ENCODE results near the gene ZNF598.
A peak's percentile ranks its signal among the peaks of the same experiment; 100 is the strongest.

ZNF598 gene

GRCh38 chr16:1973461-1974156, 36.0 kb downstream of the ZNF598 start:
- Histone ChIP-seq H3K9me3 (ENCODE audit: control insufficient read depth, low read length) (no peaks in the 10 kb centered on the region), H3K4me3 (ENCODE audit: insufficient read depth, low read depth, low read length) (no peak overlapping the region), H3K4me1 (ENCODE audit: control insufficient read depth, insufficient read depth, low read length) (peaks cover 6% of the 10 kb centered on the region), H3K36me3 (ENCODE audit: control insufficient read depth, insufficient read depth, low read length) (peaks cover 23% of the 10 kb centered on the region), H3K27me3 (ENCODE audit: control insufficient read depth, insufficient read depth, low read length, poor library complexity, severe bottlenecking) (peaks cover 4% of the 10 kb centered on the region), H3K27ac (ENCODE audit: insufficient read depth, low read depth, low read length, poor library complexity, severe bottlenecking) (no peak overlapping the region)
- WGBS, 2 experiments, result 94 to 95% methylated on average over 16 of the region's 16 CpGs

- Histone ChIP-seq H3K27me3 (ENCODE audit: control insufficient read depth, insufficient read depth, low read length, poor library complexity, severe bottlenecking) (no peaks in the 10 kb centered on the region), H3K4me1 (ENCODE audit: control insufficient read depth, insufficient read depth, low read length) (peaks cover 6% of the 10 kb centered on the region), H3K4me3 (ENCODE audit: insufficient read depth, low read depth, low read length) (peak overlapping the region; percentile 85), H3K9me3 (ENCODE audit: control insufficient read depth, low read length) (no peaks in the 10 kb centered on the region), H3K36me3 (ENCODE audit: control insufficient read depth, insufficient read depth, low read length) (peaks cover 12% of the 10 kb centered on the region), H3K27ac (ENCODE audit: insufficient read depth, low read depth, low read length, poor library complexity, severe bottlenecking) (no peak overlapping the region)
- WGBS, 2 experiments, result 8% methylated on average over 22 of the region's 22 CpGs
Measured at GRCh38 chr16:1972490-1972877, 37.1 kb downstream of the ZNF598 start.

- Histone ChIP-seq H3K4me3 (ENCODE audit: insufficient read depth, low read depth, low read length) (peak within 1 kb of the TSS; percentile 85), H3K27me3 (ENCODE audit: control insufficient read depth, insufficient read depth, low read length, poor library complexity, severe bottlenecking) (no peaks in the 10 kb centered on the region), H3K36me3 (ENCODE audit: control insufficient read depth, insufficient read depth, low read length) (peaks cover 9% of the 10 kb centered on the region), H3K4me1 (ENCODE audit: control insufficient read depth, insufficient read depth, low read length) (peaks cover 6% of the 10 kb centered on the region), H3K27ac (ENCODE audit: insufficient read depth, low read depth, low read length, poor library complexity, severe bottlenecking) (peak within 1 kb of the TSS; percentile 72), H3K9me3 (ENCODE audit: control insufficient read depth, low read length) (no peaks in the 10 kb centered on the region)
- WGBS, 2 experiments, result 1% methylated on average over 78 of the region's 78 CpGs
Measured at GRCh38 chr16:1971796-1972489, 37.7 kb downstream of the ZNF598 start, which contains the start of gene TBL3. TBL3 (plus strand) TSS chr16:1972053; CDS start chr16:1972165, 112 bp downstream.

GRCh38 chr16:1968146-1968953, 41.3 kb downstream of the ZNF598 start:
- H3K27ac ChIP-seq (ENCODE audit: insufficient read depth, low read depth, low read length, poor library complexity, severe bottlenecking), result no peak overlapping the region
- H3K27me3 ChIP-seq (ENCODE audit: control insufficient read depth, insufficient read depth, low read length, poor library complexity, severe bottlenecking), result no peaks in the 10 kb centered on the region
- H3K9me3 ChIP-seq (ENCODE audit: control insufficient read depth, low read length), result no peaks in the 10 kb centered on the region
- H3K4me1 ChIP-seq (ENCODE audit: control insufficient read depth, insufficient read depth, low read length), result peaks cover 14% of the 10 kb centered on the region
- no peak overlapping the region for H3K4me3 ChIP-seq (ENCODE audit: insufficient read depth, low read depth, low read length)
- no peaks in the 10 kb centered on the region for H3K36me3 ChIP-seq (ENCODE audit: control insufficient read depth, insufficient read depth, low read length)
- WGBS, 2 experiments, result 91 to 94% methylated on average over 41 of the region's 41 CpGs

GRCh38 chr16:1966460-1966859, 43.2 kb downstream of the ZNF598 start, which contains the start of gene RNF151:
RNF151 (plus strand) TSS chr16:1966856; CDS start chr16:1966882, 26 bp downstream.
- 93 to 94% methylated on average over 6 of the region's 6 CpGs for WGBS, 2 experiments
- H3K4me3 ChIP-seq (ENCODE audit: insufficient read depth, low read depth, low read length), result peak within 1 kb of the TSS; percentile 90
- H3K27ac ChIP-seq (ENCODE audit: insufficient read depth, low read depth, low read length, poor library complexity, severe bottlenecking), result no peak within 1 kb of the TSS
- no peaks in the 10 kb centered on the region for H3K27me3 ChIP-seq (ENCODE audit: control insufficient read depth, insufficient read depth, low read length, poor library complexity, severe bottlenecking)
- H3K36me3 ChIP-seq (ENCODE audit: control insufficient read depth, insufficient read depth, low read length), result peaks cover 5% of the 10 kb centered on the region
- H3K4me1 ChIP-seq (ENCODE audit: control insufficient read depth, insufficient read depth, low read length), result peaks cover 16% of the 10 kb centered on the region
- H3K9me3 ChIP-seq (ENCODE audit: control insufficient read depth, low read length), result no peaks in the 10 kb centered on the region

GRCh38 chr16:1965396-1966001, 44.1 kb downstream of the ZNF598 start:
- WGBS, 2 experiments, result 26 to 27% methylated on average over 24 of the region's 24 CpGs

GRCh38 chr16:1964506-1965395, 44.9 kb downstream of the ZNF598 start, which contains the start of gene RPS2:
RPS2 (minus strand) TSS chr16:1964826; CDS start chr16:1964625, 201 bp downstream.
- peaks cover 5% of the 10 kb centered on the region for H3K36me3 ChIP-seq (ENCODE audit: control insufficient read depth, insufficient read depth, low read length)
- H3K9me3 ChIP-seq (ENCODE audit: control insufficient read depth, low read length), result no peaks in the 10 kb centered on the region

More at GRCh38 chr16:1965396-1966001, 44.1 kb downstream of the ZNF598 start:
- Histone ChIP-seq H3K9me3 (ENCODE audit: control insufficient read depth, low read length) (no peaks in the 10 kb centered on the region), H3K4me3 (ENCODE audit: insufficient read depth, low read depth, low read length) (peak overlapping the region; percentile 90), H3K4me1 (ENCODE audit: control insufficient read depth, insufficient read depth, low read length) (peaks cover 24% of the 10 kb centered on the region), H3K36me3 (ENCODE audit: control insufficient read depth, insufficient read depth, low read length) (peaks cover 5% of the 10 kb centered on the region), H3K27me3 (ENCODE audit: control insufficient read depth, insufficient read depth, low read length, poor library complexity, severe bottlenecking) (no peaks in the 10 kb centered on the region), H3K27ac (ENCODE audit: insufficient read depth, low read depth, low read length, poor library complexity, severe bottlenecking) (peak overlapping the region; percentile 77)

GRCh38 chr16:1963806-1964505, 45.7 kb downstream of the ZNF598 start:
- Histone ChIP-seq H3K27ac (ENCODE audit: insufficient read depth, low read depth, low read length, poor library complexity, severe bottlenecking) (peak overlapping the region; percentile 91), H3K27me3 (ENCODE audit: control insufficient read depth, insufficient read depth, low read length, poor library complexity, severe bottlenecking) (peaks cover 1% of the 10 kb centered on the region), H3K4me1 (ENCODE audit: control insufficient read depth, insufficient read depth, low read length) (peaks cover 25% of the 10 kb centered on the region), H3K36me3 (ENCODE audit: control insufficient read depth, insufficient read depth, low read length) (peaks cover 5% of the 10 kb centered on the region), H3K9me3 (ENCODE audit: control insufficient read depth, low read length) (no peaks in the 10 kb centered on the region), H3K4me3 (ENCODE audit: insufficient read depth, low read depth, low read length) (peak overlapping the region; percentile 90)
- 2 to 3% methylated on average over 44 of the region's 44 CpGs for WGBS, 2 experiments

More at GRCh38 chr16:1964506-1965395, 44.9 kb downstream of the ZNF598 start, which contains the start of gene RPS2:
- 0% methylated on average over 97 of the region's 97 CpGs for WGBS, 2 experiments
- no peaks in the 10 kb centered on the region for H3K27me3 ChIP-seq (ENCODE audit: control insufficient read depth, insufficient read depth, low read length, poor library complexity, severe bottlenecking)
- H3K27ac ChIP-seq (ENCODE audit: insufficient read depth, low read depth, low read length, poor library complexity, severe bottlenecking), result peak within 1 kb of the TSS; percentile 91
- peak within 1 kb of the TSS; percentile 90 for H3K4me3 ChIP-seq (ENCODE audit: insufficient read depth, low read depth, low read length)
- peaks cover 25% of the 10 kb centered on the region for H3K4me1 ChIP-seq (ENCODE audit: control insufficient read depth, insufficient read depth, low read length)
